Peyer's patch (tissue), 4 donors: Measurements from ENCODE around the gene KIAA1614. TPM values are rescaled to one million over a fixed set of nuclear protein-coding genes. Genes with fewer than 3 reads are reported as not detected.
"Not testable (repeated sequence)": the region's sequence is repeated elsewhere in the genome, so short reads cannot be mapped to it uniquely, and the experiment has no call there.

ENCODE experiments used
- DNase-seq, 3 donors: peaks; one replicate each; pipeline ENCODE4 v3.0.0-alpha.2; 2017 to 2019
- H3K27ac ChIP-seq, 4 donors: fragments of 200-600 bp; sonication (generic); one replicate each; pipeline ENCODE4 v1.5.1; 2016 to 2019
- H3K27me3 ChIP-seq, 2 donors: fragments of 200-600 bp; sonication (generic); one replicate each; pipeline ENCODE4 v1.5.1; 2019
- H3K36me3 ChIP-seq, 3 donors: fragments of 200-600 bp; sonication (generic); one replicate each; pipeline ENCODE4 v1.5.1; 2016 to 2019
- H3K4me1 ChIP-seq, 4 donors: fragments of 200-600 bp; sonication (generic); one replicate each; pipeline ENCODE4 v1.5.1; 2016 to 2019
- H3K4me3 ChIP-seq, 4 donors: fragments of 200-600 bp; sonication (generic); 1 replicate in 3 of 4; 2 replicates in 1 of 4; pipeline ENCODE4 v1.5.1; 2016 to 2019; ENCODE audit warnings: mild to moderate bottlenecking in 1 of 4
- H3K9me3 ChIP-seq, 4 donors: fragments of 200-600 bp; sonication (generic); one replicate each; pipeline ENCODE4 v1.5.1; 2016 to 2019; ENCODE audit warnings: mild to moderate bottlenecking in 1 of 4
- CTCF ChIP-seq, 6 experiments: fragments of 450-650 bp in 4 of 6; fragments of 200-600 bp in 2 of 6; sonication (generic) in 1 of 6; IDR thresholded peaks; one replicate each; pipeline ENCODE4 v1.5.1; 2017 to 2019; ENCODE audit warnings: antibody characterized with exemption in 6 of 6, mild to moderate bottlenecking in 3 of 6, moderate library complexity in 1 of 6
- POLR2A ChIP-seq, 2 donors: fragments of 450-650 bp; IDR thresholded peaks; one replicate each; pipeline ENCODE4 v1.5.1; 2017; ENCODE audit warnings: antibody characterized with exemption in 2 of 2, mild to moderate bottlenecking in 2 of 2, moderate library complexity in 2 of 2
- total RNA-seq, 4 donors: library from RNA; depleted of rRNA; stranded (reverse); fragments of >200 nt; gene quantifications; one replicate each; pipeline ENCODE4 v1.1.0, GENCODE V29; 2016

KIAA1614 gene
- total RNA-seq, 4 donors from 2014 or later, result 0.35 to 2.5 (median 1.7) TPM

- no peaks in the 10 kb centered on the region for H3K9me3 ChIP-seq
- H3K27ac ChIP-seq, result no peak overlapping the region
- H3K27me3 ChIP-seq, result no peaks in the 10 kb centered on the region
- peaks cover 0 to 5% (median 0%) of the 10 kb centered on the region in 3 donors for H3K36me3 ChIP-seq
- no peak for DNase-seq
- no peak overlapping the region for H3K4me3 ChIP-seq
- TF ChIP-seq CTCF (IDR thresholded peaks at IDR 0.05), result no peak
- no peak for TF ChIP-seq POLR2A (IDR thresholded peaks at IDR 0.05)
- H3K4me1 ChIP-seq, result peaks cover 0 to 10% (median 0%) of the 10 kb centered on the region in 4 donors
Measured at GRCh38 chr1:180964595-180964994, 51.9 kb downstream of the KIAA1614 start.

- Histone ChIP-seq H3K27me3 (no peaks in the 10 kb centered on the region), H3K27ac (no peak overlapping the region), H3K9me3 (no peaks in the 10 kb centered on the region), H3K4me3 (no peak overlapping the region), H3K36me3 (peaks cover 0 to 5% (median 0%) of the 10 kb centered on the region in 3 donors), H3K4me1 (peaks cover 0 to 10% (median 0%) of the 10 kb centered on the region in 4 donors)
- no peak for DNase-seq
- TF ChIP-seq POLR2A (IDR thresholded peaks at IDR 0.05) (no peak), CTCF (IDR thresholded peaks at IDR 0.05) (no peak)
Measured at GRCh38 chr1:180966312-180966711, 53.6 kb downstream of the KIAA1614 start.

DNA sequence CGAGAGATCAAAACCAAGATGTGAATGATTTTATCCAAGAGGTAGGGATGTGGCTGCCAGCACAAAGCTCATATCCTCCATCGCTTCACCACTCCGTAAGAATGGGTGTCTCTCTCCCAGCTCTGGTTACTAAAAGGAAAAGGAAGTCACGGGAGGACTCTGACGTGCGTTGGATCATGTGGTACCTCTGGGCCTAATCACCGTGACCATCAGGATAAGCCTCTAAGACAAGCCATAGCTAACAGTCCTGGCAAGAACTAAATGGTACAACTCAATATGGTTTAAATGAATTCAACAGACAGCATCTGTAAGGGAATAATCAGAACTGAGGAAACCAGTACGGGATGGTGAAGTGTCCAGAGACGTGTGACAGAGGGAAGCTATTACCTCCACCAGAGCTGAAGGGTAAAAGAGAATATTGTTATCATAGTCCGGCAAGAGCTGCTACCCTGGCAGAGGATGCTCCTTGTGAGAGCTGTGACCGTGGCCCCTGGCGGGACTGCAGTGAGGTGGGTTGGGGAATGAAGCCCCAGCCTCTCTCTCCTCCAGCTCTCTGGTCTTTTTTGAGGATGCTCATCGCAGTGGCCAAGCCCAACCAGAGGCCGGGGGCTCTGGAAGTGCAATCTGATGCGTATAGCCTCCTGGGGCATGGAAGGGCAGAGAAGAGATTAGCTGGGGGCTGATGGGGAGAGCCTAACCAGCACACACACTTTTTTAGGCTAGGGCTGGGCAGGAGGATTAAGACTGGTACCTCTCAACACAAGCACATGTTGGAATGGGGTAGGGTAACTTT is 54.2 kb downstream of the KIAA1614 start:
- H3K27me3 ChIP-seq, result no peaks in the 10 kb centered on the region
- H3K4me1 ChIP-seq, result peaks cover 0 to 9% (median 0%) of the 10 kb centered on the region in 4 donors
- H3K9me3 ChIP-seq, result no peaks in the 10 kb centered on the region
- H3K27ac ChIP-seq, result no peak overlapping the region
- peaks cover 0 to 10% (median 0%) of the 10 kb centered on the region in 3 donors for H3K36me3 ChIP-seq
- no peak overlapping the region for H3K4me3 ChIP-seq
- TF ChIP-seq CTCF (IDR thresholded peaks at IDR 0.05) (no peak), POLR2A (IDR thresholded peaks at IDR 0.05) (no peak)
- DNase-seq, result no peak

- no peak for DNase-seq
- TF ChIP-seq CTCF (IDR thresholded peaks at IDR 0.05) (no peak), POLR2A (IDR thresholded peaks at IDR 0.05) (no peak)
- peaks cover 0 to 10% (median 0%) of the 10 kb centered on the region in 3 donors for H3K36me3 ChIP-seq
- no peaks in the 10 kb centered on the region for H3K9me3 ChIP-seq
- peaks cover 0 to 3% (median 0%) of the 10 kb centered on the region in 4 donors for H3K4me1 ChIP-seq
- H3K4me3 ChIP-seq, result no peak overlapping the region
- no peaks in the 10 kb centered on the region for H3K27me3 ChIP-seq
- H3K27ac ChIP-seq, result no peak overlapping the region
Measured at GRCh38 chr1:180967558-180967957, 54.9 kb downstream of the KIAA1614 start.

DNA sequence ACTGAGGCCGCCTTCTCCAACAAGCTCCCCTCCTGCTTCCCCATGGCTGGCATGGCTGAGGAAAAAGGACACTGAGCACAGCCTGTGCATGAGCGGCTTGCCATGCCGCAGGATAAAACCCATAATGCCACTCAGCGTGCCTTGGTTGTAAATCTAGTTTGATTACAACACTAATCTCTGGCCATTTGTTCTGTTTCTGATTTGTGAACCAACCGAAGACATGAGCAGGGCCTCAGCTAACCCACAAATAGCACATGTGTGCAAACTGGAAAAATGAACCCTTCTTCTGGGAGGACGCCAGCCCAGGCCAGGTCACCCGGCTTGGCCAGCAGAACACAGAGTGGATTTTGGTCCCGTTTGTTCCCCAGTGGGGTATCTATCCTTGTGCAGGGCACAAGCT is 56.1 kb downstream of the KIAA1614 start:
- not testable (repeated sequence) for H3K27me3 ChIP-seq, H3K9me3 ChIP-seq, H3K4me1 ChIP-seq, H3K27ac ChIP-seq, H3K4me3 ChIP-seq, H3K36me3 ChIP-seq
- DNase-seq, result peak in 1 of 3 donors; percentile 9

GRCh38 chr1:180969434-180969833 is 56.7 kb downstream of the KIAA1614 start:
- no peak overlapping the region for H3K27ac ChIP-seq
- peaks cover 0 to 10% (median 0%) of the 10 kb centered on the region in 3 donors for H3K36me3 ChIP-seq
- no peaks in the 10 kb centered on the region for H3K27me3 ChIP-seq
- TF ChIP-seq POLR2A (IDR thresholded peaks at IDR 0.05) (no peak), CTCF (IDR thresholded peaks at IDR 0.05) (no peak)
- peaks cover 0 to 9% (median 0%) of the 10 kb centered on the region in 4 donors for H3K4me1 ChIP-seq
- H3K4me3 ChIP-seq, result no peak overlapping the region
- DNase-seq, result peak in 1 of 3 donors; percentile 8
- no peaks in the 10 kb centered on the region for H3K9me3 ChIP-seq
